Activated CD8-positive, alpha-beta memory T cell treated with anti-CD3 and anti-CD28 coated beads, Interleukin-2, amount 50 U/mL, for 1 hour (primary cell): ENCODE data around the gene HPN.
"Not testable (repeated sequence)": the region's sequence is repeated elsewhere in the genome, so short reads cannot be mapped to it uniquely, and the experiment has no call there.

Experiments
- DNase-seq: peaks from one replicate; pipeline ENCODE4 v3.0.0-alpha.2; 2020; ENCODE audit errors: extremely low read depth

The HPN gene

GRCh38 chr19:35042954-35043604, 1.6 kb downstream of the HPN start:
- DNase-seq, result no peak

GRCh38 chr19:35043906-35044305, 2.4 kb downstream of the HPN start:
- DNase-seq, result no peak

GRCh38 chr19:35044317-35045117, 3.0 kb downstream of the HPN start:
- no peak for DNase-seq

GRCh38 chr19:35045667-35046300, 4.3 kb downstream of the HPN start:
- no peak for DNase-seq

GRCh38 chr19:35046461-35046860, 4.9 kb downstream of the HPN start:
- no peak for DNase-seq

- no peak for DNase-seq
Measured at GRCh38 chr19:35048911-35049411, 7.4 kb downstream of the HPN start.

GRCh38 chr19:35049456-35049855, 7.9 kb downstream of the HPN start:
- no peak for DNase-seq

GRCh38 chr19:35050662-35051061, 9.1 kb downstream of the HPN start:
- DNase-seq, result not testable (repeated sequence)

- not testable (repeated sequence) for DNase-seq
Measured at GRCh38 chr19:35051268-35051667, 9.7 kb downstream of the HPN start.

GRCh38 chr19:35051796-35052195, 10.3 kb downstream of the HPN start:
- DNase-seq, result no peak

- DNase-seq, result no peak
Measured at GRCh38 chr19:35052599-35053190, 11.2 kb downstream of the HPN start.

- no peak for DNase-seq
Measured at GRCh38 chr19:35053667-35054293, 12.3 kb downstream of the HPN start.

GRCh38 chr19:35054626-35055025, 13.1 kb downstream of the HPN start:
- DNase-seq, result no peak

- no peak for DNase-seq
Measured at GRCh38 chr19:35055715-35056179, 14.2 kb downstream of the HPN start.

GRCh38 chr19:35056513-35057063, 15.1 kb downstream of the HPN start:
- no peak for DNase-seq

GRCh38 chr19:35058370-35058769, 16.8 kb downstream of the HPN start:
- no peak for DNase-seq

GRCh38 chr19:35059006-35059798, 17.7 kb downstream of the HPN start:
- DNase-seq, result no peak

- no peak for DNase-seq
Measured at GRCh38 chr19:35059799-35060091, 18.2 kb downstream of the HPN start.

- no peak for DNase-seq
Measured at GRCh38 chr19:35060160-35060855, 18.8 kb downstream of the HPN start.
